MCF 10A (cell line): Measurements from ENCODE around the gene TFEC. TPM values are rescaled to one million over a fixed set of nuclear protein-coding genes. Genes with fewer than 3 reads are reported as not detected.
A peak's percentile ranks its signal among the peaks of the same experiment; 100 is the strongest.

ENCODE experiments used
- BruUV-seq: library from RNA; stranded (reverse); fragments of 400-500 nt; replicated peaks from 2 replicates; lab custom pipeline; 2021; lab: Mats Ljungman, UMichigan
- CTCF ChIA-PET: fragments of 300-600 bp; sonication (Branson Sonifier 250); formaldehyde crosslinking; extraction: SDS; loops from one replicate; lab custom pipeline; 2021; ENCODE audit warnings: antibody characterized with exemption, inconsistent platforms; lab: Yijun Ruan, JAX
- POLR2A ChIA-PET: fragments of 300-600, 350-650 bp; sonication (Branson Sonifier 250); formaldehyde crosslinking; extraction: SDS; loops from one replicate; lab custom pipeline; 2020; ENCODE audit warnings: antibody characterized with exemption, inconsistent platforms; lab: Yijun Ruan, JAX
- DNase-seq: peaks from one replicate; pipeline ENCODE4 v3.0.0-alpha.2; 2018; ENCODE audit not compliant: unreplicated experiment
- H3K27ac Mint-ChIP-seq: one replicate; pipeline ENCODE4 v1.8.0; 2022; ENCODE audit warnings: mild to moderate bottlenecking, low read depth, mixed read lengths; ENCODE audit not compliant: unreplicated experiment
- H3K27me3 Mint-ChIP-seq: one replicate; pipeline ENCODE4 v1.8.0; 2022; ENCODE audit warnings: mixed read lengths; ENCODE audit not compliant: insufficient read depth, unreplicated experiment
- H3K36me3 Mint-ChIP-seq: one replicate; pipeline ENCODE4 v1.8.0; 2022; ENCODE audit warnings: mild to moderate bottlenecking, moderate library complexity, mixed read lengths; ENCODE audit not compliant: insufficient read depth, unreplicated experiment
- H3K4me1 Mint-ChIP-seq: one replicate; pipeline ENCODE4 v1.8.0; 2022; ENCODE audit warnings: mixed read lengths; ENCODE audit not compliant: insufficient read depth, unreplicated experiment
- H3K4me3 Mint-ChIP-seq: one replicate; pipeline ENCODE4 v1.8.0; 2022; ENCODE audit warnings: mild to moderate bottlenecking, moderate library complexity, mixed read lengths; ENCODE audit not compliant: unreplicated experiment
- H3K9me3 Mint-ChIP-seq: one replicate; pipeline ENCODE4 v1.8.0; 2022; ENCODE audit warnings: mixed read lengths; ENCODE audit not compliant: unreplicated experiment
- intact Hi-C: fragments of 100-400 bp; cut with micrococcal nuclease; formaldehyde crosslinking; loops from 2 replicates; pipeline ENCODE4 v1.14.1; 2022
- total RNA-seq: library from RNA; stranded (reverse); gene quantifications from 2 replicates; pipeline ENCODE4 v1.2.3, GENCODE V29; 2022
- TF ChIP-seq, protein P1 (sequence below): fragments of 200-600 bp; IDR thresholded peaks from one replicate; pipeline ENCODE4 v1.8.0; 2022; ENCODE audit warnings: antibody characterized with exemption, mild to moderate bottlenecking; ENCODE audit not compliant: unreplicated experiment

TFEC gene
- total RNA-seq, 1 experiment from 2014 or later: not detected

DNA sequence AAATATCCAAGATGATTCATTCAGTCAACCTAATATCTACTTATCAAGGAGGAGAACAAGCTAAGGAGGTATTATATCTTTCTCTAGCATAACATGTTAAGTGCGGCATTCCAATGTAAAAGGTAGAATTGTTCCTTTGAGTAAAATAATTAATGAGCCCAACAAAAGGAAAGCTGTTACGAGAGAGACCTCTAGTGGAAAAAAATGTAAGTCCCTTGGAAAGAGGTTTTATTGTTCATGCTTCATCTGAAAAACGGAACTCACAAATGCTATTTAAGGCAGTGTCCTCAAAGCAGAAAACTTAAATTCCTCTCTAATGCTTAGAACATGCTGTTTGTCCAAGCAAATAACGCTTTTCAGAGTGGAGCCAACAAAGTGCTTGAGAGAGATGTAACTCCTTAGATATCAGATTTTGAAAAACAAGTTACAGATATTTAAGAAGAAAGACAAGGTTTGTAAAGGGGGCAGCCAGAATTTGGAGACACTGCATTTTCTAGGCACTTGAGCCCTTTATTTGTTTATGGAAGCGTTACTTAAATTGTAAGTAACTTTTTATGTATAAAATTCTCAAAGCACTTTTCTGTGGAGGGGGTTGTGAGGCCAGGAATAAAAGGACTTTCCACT, 119.9 kb downstream of the TFEC start:
- BruUV-seq: no TSS peak
- DNase-seq: peak; percentile 39

DNA sequence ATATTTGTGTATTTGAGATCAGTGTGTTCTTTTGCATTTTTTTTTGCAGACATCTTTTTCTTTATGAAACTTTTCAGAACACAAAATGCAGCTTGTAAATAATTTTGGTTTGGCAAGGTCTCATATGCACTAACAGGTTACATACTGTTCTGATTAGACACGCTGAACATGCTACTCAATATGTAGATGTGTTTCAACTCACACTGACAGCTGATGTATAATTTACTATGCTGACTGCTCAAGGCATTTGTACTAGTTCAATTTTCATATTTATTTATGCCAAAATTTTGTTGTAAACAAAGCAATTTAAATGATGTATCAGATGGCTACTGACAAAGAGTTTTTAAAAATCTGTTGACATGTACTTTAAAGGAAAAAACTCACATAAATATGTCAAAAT, 123.8 kb downstream of the TFEC start:
- intact Hi-C loops: no loop called here
- no peak overlapping the region for H3K27ac Mint-ChIP-seq
- H3K27me3 Mint-ChIP-seq: peaks cover 86% of the 10 kb centered on the region
- TF ChIP-seq, protein P1, sequence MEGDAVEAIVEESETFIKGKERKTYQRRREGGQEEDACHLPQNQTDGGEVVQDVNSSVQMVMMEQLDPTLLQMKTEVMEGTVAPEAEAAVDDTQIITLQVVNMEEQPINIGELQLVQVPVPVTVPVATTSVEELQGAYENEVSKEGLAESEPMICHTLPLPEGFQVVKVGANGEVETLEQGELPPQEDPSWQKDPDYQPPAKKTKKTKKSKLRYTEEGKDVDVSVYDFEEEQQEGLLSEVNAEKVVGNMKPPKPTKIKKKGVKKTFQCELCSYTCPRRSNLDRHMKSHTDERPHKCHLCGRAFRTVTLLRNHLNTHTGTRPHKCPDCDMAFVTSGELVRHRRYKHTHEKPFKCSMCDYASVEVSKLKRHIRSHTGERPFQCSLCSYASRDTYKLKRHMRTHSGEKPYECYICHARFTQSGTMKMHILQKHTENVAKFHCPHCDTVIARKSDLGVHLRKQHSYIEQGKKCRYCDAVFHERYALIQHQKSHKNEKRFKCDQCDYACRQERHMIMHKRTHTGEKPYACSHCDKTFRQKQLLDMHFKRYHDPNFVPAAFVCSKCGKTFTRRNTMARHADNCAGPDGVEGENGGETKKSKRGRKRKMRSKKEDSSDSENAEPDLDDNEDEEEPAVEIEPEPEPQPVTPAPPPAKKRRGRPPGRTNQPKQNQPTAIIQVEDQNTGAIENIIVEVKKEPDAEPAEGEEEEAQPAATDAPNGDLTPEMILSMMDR: no peak
- no peaks in the 10 kb centered on the region for H3K4me1 Mint-ChIP-seq
- H3K4me3 Mint-ChIP-seq: no peak overlapping the region
- DNase-seq: no peak
- no TSS peak for BruUV-seq
- CTCF ChIA-PET: interaction anchor here (0.6 kb wide), 1 partner anchor 8 kb away, joined by 3 read pairs; no protein-coding TSS in a partner anchor
- no peaks in the 10 kb centered on the region for H3K36me3 Mint-ChIP-seq
- POLR2A ChIA-PET: no interaction called here
- H3K9me3 Mint-ChIP-seq: no peaks in the 10 kb centered on the region

More for the DNA sequence above, 119.9 kb downstream of the TFEC start:
- Mint-ChIP-seq H3K36me3 (no peaks in the 10 kb centered on the region), H3K27ac (no peak overlapping the region), H3K27me3 (peaks cover 97% of the 10 kb centered on the region), H3K9me3 (no peaks in the 10 kb centered on the region), H3K4me1 (no peaks in the 10 kb centered on the region), H3K4me3 (no peak overlapping the region)
- ChIA-PET CTCF (interaction anchor here (0.6 to 1.0 kb wide), 2 partner anchors 13 to 20 kb away, joined by 3 read pairs; no protein-coding TSS in a partner anchor), POLR2A (no interaction called here)
- TF ChIP-seq, protein P1: peak; percentile 54
- intact Hi-C loops: loop anchor here (2.0 kb wide), 1 partner anchor 1828 kb away; no protein-coding TSS in a partner anchor

GRCh38 chr7:115889669-115889984, 140.9 kb downstream of the TFEC start:
- TF ChIP-seq, protein P1: no peak
- H3K27me3 Mint-ChIP-seq: peaks cover 84% of the 10 kb centered on the region
- H3K4me3 Mint-ChIP-seq: no peak overlapping the region
- CTCF ChIA-PET: no interaction called here
- peaks cover 10% of the 10 kb centered on the region for H3K9me3 Mint-ChIP-seq
- DNase-seq: no peak
- H3K36me3 Mint-ChIP-seq: no peaks in the 10 kb centered on the region
- POLR2A ChIA-PET: no interaction called here
- no TSS peak for BruUV-seq
- H3K27ac Mint-ChIP-seq: no peak overlapping the region
- no peaks in the 10 kb centered on the region for H3K4me1 Mint-ChIP-seq
- intact Hi-C loops: no loop called here

- no peaks in the 10 kb centered on the region for H3K4me1 Mint-ChIP-seq
- POLR2A ChIA-PET: no interaction called here
- H3K4me3 Mint-ChIP-seq: no peak overlapping the region
- H3K27me3 Mint-ChIP-seq: peaks cover 87% of the 10 kb centered on the region
- no peak for DNase-seq
- H3K36me3 Mint-ChIP-seq: no peaks in the 10 kb centered on the region
- peaks cover 10% of the 10 kb centered on the region for H3K9me3 Mint-ChIP-seq
- CTCF ChIA-PET: interaction anchor here (0.6 kb wide), 1 partner anchor 94 kb away, joined by 3 read pairs; no protein-coding TSS in a partner anchor
- H3K27ac Mint-ChIP-seq: no peak overlapping the region
- intact Hi-C loops: no loop called here
- TF ChIP-seq, protein P1: no peak
- BruUV-seq: no TSS peak
Observed at GRCh38 chr7:115888981-115889668, 141.4 kb downstream of the TFEC start.
